ENCODE results near the gene CDKN2D. TPM values are rescaled to one million over a fixed set of nuclear protein-coding genes. Genes with fewer than 3 reads are reported as not detected.
"Not testable (repeated sequence)": the region's sequence is repeated elsewhere in the genome, so short reads cannot be mapped to it uniquely, and the experiment has no call there.

Gene CDKN2D
- polyA plus RNA-seq, 1 donor from 2014 or later: 333 TPM

DNA sequence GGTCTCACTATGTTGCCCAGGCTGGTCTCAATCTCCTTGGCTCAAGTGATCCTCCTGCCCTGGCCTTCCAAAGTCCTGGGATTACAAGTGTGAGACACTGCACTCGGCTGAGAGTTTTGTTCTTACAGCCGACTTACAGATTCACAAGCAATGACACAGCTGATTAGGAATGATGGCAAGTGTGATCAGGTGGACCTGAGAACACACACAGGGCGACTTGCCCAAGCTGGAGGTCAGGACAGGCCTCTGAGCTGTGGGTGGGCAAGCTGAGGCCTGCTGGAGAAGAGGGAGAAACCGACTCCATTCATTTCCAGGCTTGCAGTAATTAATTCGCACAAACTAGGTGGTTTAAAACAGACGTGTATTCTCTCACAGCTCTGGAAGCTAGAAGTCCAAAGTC lies 33.2 kb downstream of the CDKN2D start:
- TF ChIP-seq RAD21 (conservative IDR thresholded peaks at IDR 0.05) (no peak), POLR2AphosphoS5 (IDR thresholded peaks at IDR 0.05) (no peak), MXI1 (conservative IDR thresholded peaks at IDR 0.05; ENCODE audit: poor library complexity, severe bottlenecking) (no peak), SMC3 (conservative IDR thresholded peaks at IDR 0.05; ENCODE audit: poor library complexity) (no peak), EZH2 (IDR thresholded peaks at IDR 0.05; ENCODE audit: borderline replicate concordance, insufficient read depth, low read length, poor library complexity, severe bottlenecking) (no peak)
- Histone ChIP-seq H2AFZ (ENCODE audit: low read depth, low read length) (no peak overlapping the region), H3K79me2 (replicated peaks; ENCODE audit: insufficient read depth, low read length) (no peaks in the 10 kb centered on the region), H3K9ac (ENCODE audit: low read length) (no peak overlapping the region), H3K36me3 (ENCODE audit: insufficient read depth, low read length) (no peaks in the 10 kb centered on the region), H3K27ac (ENCODE audit: low read length) (no peak overlapping the region), H3K9me2 (ENCODE audit: insufficient read depth, low read length) (no peaks in the 10 kb centered on the region), H3K4me3 (ENCODE audit: low read length) (no peak overlapping the region), H3K4me2 (ENCODE audit: low read length) (no peak overlapping the region), H4K20me1 (ENCODE audit: insufficient read depth) (no peaks in the 10 kb centered on the region), H3K9me3 (ENCODE audit: low read length) (no peaks in the 10 kb centered on the region), H3K27me3 (ENCODE audit: insufficient read depth, low read depth, low read length) (no peaks in the 10 kb centered on the region), H3F3A (ENCODE audit: insufficient read depth, low read length, poor library complexity, severe bottlenecking) (no peaks in the 10 kb centered on the region)

DNA sequence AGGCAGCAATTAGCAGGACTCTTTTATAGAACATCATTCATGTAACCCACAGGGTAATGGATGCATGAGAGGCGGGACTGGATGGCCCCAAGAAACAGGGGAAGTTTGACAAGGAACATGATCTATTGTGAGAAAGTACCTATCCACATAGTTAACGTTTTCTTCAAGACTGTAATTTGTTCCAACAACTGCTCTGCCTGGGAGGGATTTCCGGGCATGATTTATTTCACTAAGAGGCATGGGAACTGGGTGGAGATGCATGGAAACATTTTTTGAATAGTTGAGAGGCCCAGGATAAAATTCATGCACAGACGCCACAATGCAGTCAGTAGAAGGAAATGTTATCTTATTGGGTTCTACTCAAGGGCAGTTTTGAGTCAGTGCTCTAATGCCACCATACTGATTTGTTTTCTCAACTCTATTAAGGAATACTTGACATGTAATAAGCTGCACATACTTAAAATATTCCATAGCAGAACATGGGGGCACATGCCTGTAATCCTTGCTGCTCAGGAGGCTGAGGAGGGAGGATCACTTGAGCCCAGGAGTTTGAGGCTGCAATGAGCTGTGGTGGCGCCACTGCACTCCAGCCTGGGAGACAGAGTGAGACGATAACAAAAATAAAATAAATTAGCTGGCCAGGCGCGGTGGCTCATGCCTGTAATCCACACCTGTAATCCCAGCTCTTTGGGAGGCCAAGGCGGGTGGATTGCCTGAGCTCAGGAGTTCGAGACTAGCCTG lies 35.0 kb downstream of the CDKN2D start:
- H3K79me2 ChIP-seq (replicated peaks; ENCODE audit: insufficient read depth, low read length): no peaks in the 10 kb centered on the region
- no peak overlapping the region for H3K4me2 ChIP-seq (ENCODE audit: low read length)
- no peak overlapping the region for H2AFZ ChIP-seq (ENCODE audit: low read depth, low read length)
- H3K27ac ChIP-seq (ENCODE audit: low read length): no peak overlapping the region
- H3K27me3 ChIP-seq (ENCODE audit: insufficient read depth, low read depth, low read length): no peaks in the 10 kb centered on the region
- H3K4me3 ChIP-seq (ENCODE audit: low read length): no peak overlapping the region
- no peaks in the 10 kb centered on the region for H3K9me2 ChIP-seq (ENCODE audit: insufficient read depth, low read length)
- no peaks in the 10 kb centered on the region for H3F3A ChIP-seq (ENCODE audit: insufficient read depth, low read length, poor library complexity, severe bottlenecking)
- H3K9ac ChIP-seq (ENCODE audit: low read length): no peak overlapping the region
- TF ChIP-seq POLR2AphosphoS5 (IDR thresholded peaks at IDR 0.05) (no peak), EP300 (conservative IDR thresholded peaks at IDR 0.05; ENCODE audit: poor library complexity, severe bottlenecking) (no peak), EZH2 (IDR thresholded peaks at IDR 0.05; ENCODE audit: borderline replicate concordance, insufficient read depth, low read length, poor library complexity, severe bottlenecking) (no peak), TAF1 (IDR thresholded peaks at IDR 0.05; ENCODE audit: low read depth) (no peak), SMC3 (conservative IDR thresholded peaks at IDR 0.05; ENCODE audit: poor library complexity) (no peak), REST (IDR thresholded peaks at IDR 0.05; ENCODE audit: borderline replicate concordance) (no peak), MXI1 (conservative IDR thresholded peaks at IDR 0.05; ENCODE audit: poor library complexity, severe bottlenecking) (no peak)
- H3K36me3 ChIP-seq (ENCODE audit: insufficient read depth, low read length): no peaks in the 10 kb centered on the region
- no peaks in the 10 kb centered on the region for H4K20me1 ChIP-seq (ENCODE audit: insufficient read depth)
- no peaks in the 10 kb centered on the region for H3K9me3 ChIP-seq (ENCODE audit: low read length)

DNA sequence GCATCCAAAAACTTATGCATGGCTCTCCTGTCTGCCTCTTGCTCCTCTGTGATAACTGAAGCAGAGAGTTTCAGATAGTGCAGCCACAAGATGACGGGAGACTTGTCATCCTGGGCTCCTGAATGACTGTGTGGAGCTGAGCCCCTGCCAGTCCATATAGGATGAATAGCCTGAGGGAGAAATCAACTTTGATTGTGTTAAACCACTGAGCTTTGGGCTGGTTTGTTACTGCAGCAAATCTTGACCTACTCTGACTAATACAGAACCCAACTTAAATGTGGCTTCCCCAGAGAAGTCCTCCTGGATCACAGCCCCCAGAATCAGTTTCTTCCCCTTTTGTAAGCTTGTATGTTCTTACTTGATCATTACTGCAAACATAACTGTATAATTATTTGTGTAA lies 36.3 kb downstream of the CDKN2D start:
- Histone ChIP-seq H3K27me3 (ENCODE audit: insufficient read depth, low read depth, low read length) (no peaks in the 10 kb centered on the region), H3K4me2 (ENCODE audit: low read length) (no peak overlapping the region), H3K4me3 (ENCODE audit: low read length) (no peak overlapping the region), H3K36me3 (ENCODE audit: insufficient read depth, low read length) (no peaks in the 10 kb centered on the region), H4K20me1 (ENCODE audit: insufficient read depth) (no peaks in the 10 kb centered on the region), H3K9ac (ENCODE audit: low read length) (no peak overlapping the region), H2AFZ (ENCODE audit: low read depth, low read length) (no peak overlapping the region), H3K27ac (ENCODE audit: low read length) (no peak overlapping the region), H3K9me3 (ENCODE audit: low read length) (no peaks in the 10 kb centered on the region), H3F3A (ENCODE audit: insufficient read depth, low read length, poor library complexity, severe bottlenecking) (no peaks in the 10 kb centered on the region), H3K9me2 (ENCODE audit: insufficient read depth, low read length) (no peaks in the 10 kb centered on the region), H3K79me2 (replicated peaks; ENCODE audit: insufficient read depth, low read length) (no peaks in the 10 kb centered on the region)
- TF ChIP-seq MXI1 (conservative IDR thresholded peaks at IDR 0.05; ENCODE audit: poor library complexity, severe bottlenecking): no peak

GRCh38 chr19:10526887-10527286 lies 41.9 kb downstream of the CDKN2D start:
- H3F3A ChIP-seq (ENCODE audit: insufficient read depth, low read length, poor library complexity, severe bottlenecking); H3K27ac ChIP-seq (ENCODE audit: low read length); H3K79me2 ChIP-seq (replicated peaks; ENCODE audit: insufficient read depth, low read length); H3K9me2 ChIP-seq (ENCODE audit: insufficient read depth, low read length); H3K4me2 ChIP-seq (ENCODE audit: low read length); H3K27me3 ChIP-seq (ENCODE audit: insufficient read depth, low read depth, low read length); H3K36me3 ChIP-seq (ENCODE audit: insufficient read depth, low read length); H3K4me3 ChIP-seq (ENCODE audit: low read length); H4K20me1 ChIP-seq (ENCODE audit: insufficient read depth); H2AFZ ChIP-seq (ENCODE audit: low read depth, low read length); H3K9ac ChIP-seq (ENCODE audit: low read length); H3K9me3 ChIP-seq (ENCODE audit: low read length): not testable (repeated sequence)
